Panc1 (cell line): ENCODE measurements around the gene CD58. TPM values are rescaled to one million over a fixed set of nuclear protein-coding genes. Genes with fewer than 3 reads are reported as not detected.

ENCODE experiments used
- ATAC-seq: fragments of 200-7000 bp; cut with Tn5 transposase; 2 replicates; pipeline ENCODE4 v1.9.1; 2020; ENCODE audit warnings: mild to moderate bottlenecking, moderate library complexity
- BruUV-seq: library from RNA; stranded (reverse); fragments of 400-500 nt; replicated peaks from 2 replicates; lab custom pipeline; 2021; lab: Mats Ljungman, UMichigan
- CTCF ChIA-PET: fragments of 300-600 bp; sonication (Branson Sonifier 250); formaldehyde crosslinking; loops from one replicate; lab custom pipeline; 2022; ENCODE audit warnings: antibody characterized with exemption; lab: Charles Lee
- POLR2A ChIA-PET: fragments of 300-600 bp; sonication (Branson Sonifier 250); formaldehyde crosslinking; loops from one replicate; lab custom pipeline; 2022; ENCODE audit warnings: antibody characterized with exemption; lab: Charles Lee
- DNase-seq: peaks from one replicate; pipeline ENCODE4 v3.0.0-alpha.2; 2010; ENCODE audit warnings: low read depth, low spot score
- H3K27ac ChIP-seq: 2 replicates; pipeline ENCODE4 v1.5.1; 2011; ENCODE audit warnings: mild to moderate bottlenecking, low read length, inconsistent platforms
- H3K27me3 ChIP-seq: fragments of 200-500 bp; sonication (Bioruptor generic); 2 replicates; pipeline ENCODE4 v1.6.0; 2014; ENCODE audit warnings: low read length, inconsistent platforms; ENCODE audit not compliant: control insufficient read depth, insufficient read depth
- H3K36me3 ChIP-seq: fragments of 200-500 bp; sonication (Bioruptor generic); 2 replicates; pipeline ENCODE4 v1.5.1; 2014; ENCODE audit warnings: inconsistent platforms, mild to moderate bottlenecking, low read length, moderate library complexity; ENCODE audit not compliant: control insufficient read depth, insufficient read depth
- H3K4me1 ChIP-seq: 2 replicates; pipeline ENCODE4 v1.5.1; 2011; ENCODE audit warnings: inconsistent platforms, mild to moderate bottlenecking, low read length, moderate library complexity; ENCODE audit not compliant: control insufficient read depth, insufficient read depth
- H3K4me3 ChIP-seq, 2 experiments: 2 replicates each; pipeline ENCODE4 v1.5.1; 2011 to 2012; ENCODE audit warnings: low read depth in 2 of 2, low read length in 2 of 2, mild to moderate bottlenecking in 2 of 2, inconsistent platforms in 1 of 2, moderate library complexity in 1 of 2
- H3K9me3 ChIP-seq: fragments of 200-500 bp; sonication (Bioruptor generic); 2 replicates; pipeline ENCODE4 v1.5.1; 2014; ENCODE audit warnings: low read depth, mild to moderate bottlenecking, inconsistent platforms, low read length, moderate library complexity; ENCODE audit not compliant: control insufficient read depth, insufficient read depth
- CTCF ChIP-seq: fragments of 450-650 bp; IDR thresholded peaks from 2 replicates; pipeline ENCODE4 v1.5.1; 2017; ENCODE audit warnings: mild to moderate bottlenecking
- POLR2AphosphoS5 ChIP-seq: IDR thresholded peaks from 2 replicates; pipeline ENCODE4 v1.6.1; 2012; ENCODE audit warnings: mild to moderate bottlenecking, low read depth, low read length, moderate library complexity
- REST ChIP-seq, 2 experiments: IDR thresholded peaks; 2 replicates each; pipeline ENCODE4 v1.6.1; 2011 to 2012; ENCODE audit warnings: low read depth in 2 of 2, control low read depth in 1 of 2, low read length in 1 of 2, mild to moderate bottlenecking in 1 of 2, moderate library complexity in 1 of 2; ENCODE audit not compliant: insufficient read depth in 1 of 2
- SIN3A ChIP-seq: IDR thresholded peaks from 2 replicates; pipeline ENCODE4 v1.6.1; 2012; ENCODE audit warnings: low read depth, mild to moderate bottlenecking, low read length, moderate library complexity, borderline replicate concordance; ENCODE audit not compliant: insufficient read depth
- TCF7L2 ChIP-seq: IDR thresholded peaks from 2 replicates; pipeline ENCODE4 v1.6.1; 2011; ENCODE audit warnings: mild to moderate bottlenecking, low read depth, low read length, inconsistent platforms
- in situ Hi-C: cut with HindIII; loops from 2 replicates; pipeline ENCODE4 v1.10.0; 2016; ENCODE audit warnings: low sequenced_read_pairs, low pct_unique_long_range_greater_than_20kb
- intact Hi-C: fragments of 100-400 bp; cut with micrococcal nuclease; formaldehyde crosslinking; loops from one replicate; pipeline ENCODE4 v1.10.0; 2022; ENCODE audit not compliant: unreplicated experiment
- total RNA-seq: library from RNA; stranded (reverse); gene quantifications from one replicate; pipeline ENCODE4 v1.2.1, GENCODE V29; 2021; ENCODE audit not compliant: unreplicated experiment

Gene CD58
- total RNA-seq, 1 experiment from 2014 or later: 12.6 TPM

- ChIA-PET CTCF (no interaction called here), POLR2A (no interaction called here)
- Histone ChIP-seq H3K4me3 (no peak overlapping the region), H3K27ac (no peak overlapping the region), H3K9me3 (no peaks in the 10 kb centered on the region), H3K4me1 (no peaks in the 10 kb centered on the region), H3K27me3 (no peaks in the 10 kb centered on the region), H3K36me3 (no peaks in the 10 kb centered on the region)
- intact Hi-C loops (no loop called here), in situ Hi-C loops (no loop called here)
- DNase-seq (no peak), ATAC-seq (no peak)
- TF ChIP-seq POLR2AphosphoS5 (no peak), CTCF (no peak), SIN3A (no peak), TCF7L2 (no peak), REST (IDR thresholded peaks at IDR 0.05; ENCODE audit: insufficient read depth in 1 of 2, low read depth in 2 of 2, low read length in 1 of 2) (no peak)
- no TSS peak for BruUV-seq
These were observed 94.5 kb downstream of the CD58 start for GRCh38 chr1:116476321-116476720.

GRCh38 chr1:116475850-116476218, 95.0 kb downstream of the CD58 start:
- DNase-seq: no peak
- BruUV-seq: no TSS peak
- TF ChIP-seq CTCF (no peak), REST (IDR thresholded peaks at IDR 0.05; ENCODE audit: insufficient read depth in 1 of 2, low read depth in 2 of 2, low read length in 1 of 2) (no peak), POLR2AphosphoS5 (no peak), TCF7L2 (no peak), SIN3A (no peak)
- Histone ChIP-seq H3K4me1 (no peaks in the 10 kb centered on the region), H3K9me3 (no peaks in the 10 kb centered on the region), H3K4me3 (no peak overlapping the region), H3K27ac (no peak overlapping the region), H3K27me3 (no peaks in the 10 kb centered on the region), H3K36me3 (no peaks in the 10 kb centered on the region)
- CTCF ChIA-PET: no interaction called here
- intact Hi-C loops (no loop called here), in situ Hi-C loops (no loop called here)
- no peak for ATAC-seq
- POLR2A ChIA-PET: no interaction called here
